DND-41 (cell line): Measurements from ENCODE around the gene ASIC4.
A peak's percentile ranks its signal among the peaks of the same experiment; 100 is the strongest.

ENCODE experiments used
- ATAC-seq: fragments of 200-7000 bp; cut with Tn5 transposase; 3 replicates; pipeline ENCODE4 v1.9.1; 2021; ENCODE audit warnings: low read depth; ENCODE audit not compliant: insufficient read depth
- DNase-seq: peaks from one replicate; pipeline ENCODE4 v3.0.0-alpha.2; 2020
- H2AFZ ChIP-seq: 2 replicates; pipeline ENCODE4 v1.6.0; 2012; ENCODE audit warnings: low read depth, low read length
- H3K27ac ChIP-seq: 2 replicates; pipeline ENCODE4 v1.5.1; 2012; ENCODE audit warnings: low read length, inconsistent platforms
- H3K27me3 ChIP-seq: fragments of 200-600 bp; sonication (generic); 2 replicates; pipeline ENCODE4 v1.6.0; 2012; ENCODE audit warnings: low read length, mild to moderate bottlenecking, inconsistent platforms; ENCODE audit not compliant: insufficient read depth, poor library complexity
- H3K36me3 ChIP-seq: 2 replicates; pipeline ENCODE4 v1.5.1; 2012; ENCODE audit warnings: low read length, inconsistent platforms; ENCODE audit not compliant: insufficient read depth
- H3K4me1 ChIP-seq: 2 replicates; pipeline ENCODE4 v1.5.1; 2012; ENCODE audit warnings: mild to moderate bottlenecking, low read length; ENCODE audit not compliant: insufficient read depth
- H3K4me2 ChIP-seq: 2 replicates; pipeline ENCODE4 v1.6.0; 2012; ENCODE audit warnings: mild to moderate bottlenecking, moderate library complexity, low read length, inconsistent platforms; ENCODE audit not compliant: insufficient read depth
- H3K4me3 ChIP-seq, 2 experiments: fragments of 200-600 bp in 1 of 2; shearing (Covaris generic) in 1 of 2; 2 replicates each; pipeline ENCODE4 v1.5.1; 2012 to 2016; ENCODE audit warnings: inconsistent platforms in 2 of 2, low read length in 2 of 2, mild to moderate bottlenecking in 2 of 2, low read depth in 1 of 2, moderate library complexity in 1 of 2
- H3K79me2 ChIP-seq: 2 replicates; pipeline ENCODE4 v1.6.0; 2012; ENCODE audit warnings: low read length, inconsistent platforms; ENCODE audit not compliant: insufficient read depth
- H3K9ac ChIP-seq: 2 replicates; pipeline ENCODE4 v1.6.0; 2012; ENCODE audit warnings: low read depth, mild to moderate bottlenecking, inconsistent platforms, low read length, moderate library complexity
- H3K9me3 ChIP-seq: 2 replicates; pipeline ENCODE4 v1.5.1; 2012; ENCODE audit warnings: low read length, moderate library complexity, mild to moderate bottlenecking, inconsistent platforms; ENCODE audit not compliant: insufficient read depth, severe bottlenecking
- H4K20me1 ChIP-seq: 2 replicates; pipeline ENCODE4 v1.6.0; 2012; ENCODE audit warnings: low read length; ENCODE audit not compliant: insufficient read depth
- EZH2 ChIP-seq: IDR thresholded peaks from 3 replicates; pipeline ENCODE4 v1.6.1; 2012; ENCODE audit warnings: borderline replicate concordance, low read depth, mild to moderate bottlenecking, moderate library complexity, low read length, inconsistent platforms; ENCODE audit not compliant: severe bottlenecking
- TF ChIP-seq, protein P1 (sequence below): IDR thresholded peaks from 2 replicates; pipeline ENCODE4 v1.5.1; 2012; ENCODE audit warnings: borderline replicate concordance, low read length, moderate library complexity, mild to moderate bottlenecking; ENCODE audit not compliant: poor library complexity, severe bottlenecking; ENCODE audit errors: extremely low read depth

Gene ASIC4, protein sequence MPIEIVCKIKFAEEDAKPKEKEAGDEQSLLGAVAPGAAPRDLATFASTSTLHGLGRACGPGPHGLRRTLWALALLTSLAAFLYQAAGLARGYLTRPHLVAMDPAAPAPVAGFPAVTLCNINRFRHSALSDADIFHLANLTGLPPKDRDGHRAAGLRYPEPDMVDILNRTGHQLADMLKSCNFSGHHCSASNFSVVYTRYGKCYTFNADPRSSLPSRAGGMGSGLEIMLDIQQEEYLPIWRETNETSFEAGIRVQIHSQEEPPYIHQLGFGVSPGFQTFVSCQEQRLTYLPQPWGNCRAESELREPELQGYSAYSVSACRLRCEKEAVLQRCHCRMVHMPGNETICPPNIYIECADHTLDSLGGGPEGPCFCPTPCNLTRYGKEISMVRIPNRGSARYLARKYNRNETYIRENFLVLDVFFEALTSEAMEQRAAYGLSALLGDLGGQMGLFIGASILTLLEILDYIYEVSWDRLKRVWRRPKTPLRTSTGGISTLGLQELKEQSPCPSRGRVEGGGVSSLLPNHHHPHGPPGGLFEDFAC

DNA sequence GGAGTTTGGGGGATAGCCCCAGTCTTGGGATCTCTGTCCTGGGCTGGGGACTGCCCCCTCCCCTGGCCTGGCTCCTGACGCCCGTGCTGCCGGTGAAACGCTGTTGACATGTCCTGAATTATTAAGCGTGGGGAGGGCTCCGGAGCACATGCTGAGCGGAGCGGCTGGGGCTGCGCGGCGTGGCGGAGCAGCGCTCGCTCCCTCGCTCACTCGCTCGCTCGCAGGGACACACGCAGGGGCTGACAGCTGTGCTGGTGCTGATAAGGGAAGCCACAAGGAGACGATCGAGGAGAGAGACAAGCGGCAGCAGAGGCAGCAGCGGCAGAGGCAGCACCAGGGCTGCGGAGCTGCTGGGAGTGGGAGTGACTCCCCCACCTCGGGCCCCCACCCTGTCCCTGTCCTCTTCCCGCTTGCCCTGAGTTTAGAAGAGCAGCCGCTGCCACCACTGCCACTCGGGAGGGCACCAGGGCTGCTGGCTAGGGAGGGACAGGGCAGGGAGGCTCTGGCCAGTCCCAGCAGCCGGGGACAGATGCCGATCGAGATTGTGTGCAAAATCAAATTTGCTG, at the start of gene ASIC4:
ASIC4 (plus strand) TSS at position 287 of the 566 bp plus-strand sequence; CDS start at position 530, 243 bp downstream.
- no peak within 1 kb of the TSS for H3K4me3 ChIP-seq
- TF ChIP-seq, protein P1, sequence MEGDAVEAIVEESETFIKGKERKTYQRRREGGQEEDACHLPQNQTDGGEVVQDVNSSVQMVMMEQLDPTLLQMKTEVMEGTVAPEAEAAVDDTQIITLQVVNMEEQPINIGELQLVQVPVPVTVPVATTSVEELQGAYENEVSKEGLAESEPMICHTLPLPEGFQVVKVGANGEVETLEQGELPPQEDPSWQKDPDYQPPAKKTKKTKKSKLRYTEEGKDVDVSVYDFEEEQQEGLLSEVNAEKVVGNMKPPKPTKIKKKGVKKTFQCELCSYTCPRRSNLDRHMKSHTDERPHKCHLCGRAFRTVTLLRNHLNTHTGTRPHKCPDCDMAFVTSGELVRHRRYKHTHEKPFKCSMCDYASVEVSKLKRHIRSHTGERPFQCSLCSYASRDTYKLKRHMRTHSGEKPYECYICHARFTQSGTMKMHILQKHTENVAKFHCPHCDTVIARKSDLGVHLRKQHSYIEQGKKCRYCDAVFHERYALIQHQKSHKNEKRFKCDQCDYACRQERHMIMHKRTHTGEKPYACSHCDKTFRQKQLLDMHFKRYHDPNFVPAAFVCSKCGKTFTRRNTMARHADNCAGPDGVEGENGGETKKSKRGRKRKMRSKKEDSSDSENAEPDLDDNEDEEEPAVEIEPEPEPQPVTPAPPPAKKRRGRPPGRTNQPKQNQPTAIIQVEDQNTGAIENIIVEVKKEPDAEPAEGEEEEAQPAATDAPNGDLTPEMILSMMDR, result no peak
- TF ChIP-seq EZH2, result no peak
- no peak within 1 kb of the TSS for H3K27ac ChIP-seq
- no peak within 1 kb of the TSS for H3K4me2 ChIP-seq
- H2AFZ ChIP-seq, result no peak within 1 kb of the TSS
- peaks cover 5% of the 10 kb centered on the region; the same call in 1 of the 2 replicates for H3K4me1 ChIP-seq
- DNase-seq (peak; percentile 31), ATAC-seq (peak; percentile 66)
- no peak within 1 kb of the TSS for H3K9ac ChIP-seq
- no peaks in the 10 kb centered on the region for H3K79me2 ChIP-seq
- H3K36me3 ChIP-seq, result no peaks in the 10 kb centered on the region
- peaks cover 53% of the 10 kb centered on the region for H3K27me3 ChIP-seq
- H3K9me3 ChIP-seq, result no peaks in the 10 kb centered on the region
- peaks cover 6% of the 10 kb centered on the region for H4K20me1 ChIP-seq

DNA sequence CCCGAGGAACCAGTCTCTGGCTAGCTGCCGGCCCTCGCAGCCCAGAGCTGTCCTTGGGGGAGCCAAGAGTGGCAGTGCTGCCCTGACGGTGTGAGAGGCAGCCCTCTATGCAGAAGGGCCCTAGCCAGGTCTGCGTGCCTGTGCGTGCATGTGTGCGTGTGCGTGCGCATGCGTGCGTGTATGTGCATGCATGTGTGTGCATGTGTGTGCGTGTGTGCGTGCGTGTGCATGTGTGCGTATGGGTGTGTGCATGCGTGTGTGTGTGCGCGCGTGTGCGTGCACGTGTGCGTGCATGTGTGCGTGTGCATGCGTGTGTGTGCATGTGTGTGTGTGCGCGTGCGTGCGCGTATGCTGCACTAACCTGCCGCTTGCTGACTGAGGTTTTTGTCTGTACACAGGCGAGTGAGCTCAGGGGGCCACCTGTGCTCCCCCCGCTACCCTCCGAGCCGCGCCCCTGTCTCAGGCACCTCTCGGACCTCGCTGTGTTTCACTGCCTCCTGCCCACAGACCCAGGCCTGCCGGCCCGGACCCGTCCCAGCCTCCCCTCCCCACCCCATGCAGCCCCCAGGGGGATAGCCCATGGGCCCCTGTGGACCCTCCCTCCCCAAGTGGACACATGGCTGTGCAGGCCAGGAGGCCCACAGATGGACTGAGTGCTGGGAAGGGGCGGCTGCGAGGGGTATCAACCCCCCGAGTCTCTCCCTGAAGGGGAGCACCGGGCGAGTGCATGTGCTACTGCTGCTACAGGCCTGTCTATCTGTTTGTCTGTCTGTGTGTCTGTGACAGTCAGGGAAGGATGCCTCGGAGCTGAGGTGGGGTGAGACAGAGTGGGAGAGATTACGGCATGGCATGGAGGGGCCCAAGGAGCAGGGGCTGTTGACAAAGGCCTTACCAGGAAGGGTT, 48.4 kb upstream of the ASIC4 start:
- Histone ChIP-seq H2AFZ (no peak overlapping the region), H3K36me3 (no peaks in the 10 kb centered on the region), H3K79me2 (no peaks in the 10 kb centered on the region), H3K4me1 (no peaks in the 10 kb centered on the region), H3K4me2 (no peak overlapping the region), H3K9ac (no peak overlapping the region), H3K9me3 (no peaks in the 10 kb centered on the region), H4K20me1 (no peaks in the 10 kb centered on the region), H3K27ac (no peak overlapping the region), H3K4me3 (no peak overlapping the region), H3K27me3 (no peaks in the 10 kb centered on the region)
- ATAC-seq (no peak), DNase-seq (no peak)
- TF ChIP-seq, protein P1, result no peak
- no peak for TF ChIP-seq EZH2

DNA sequence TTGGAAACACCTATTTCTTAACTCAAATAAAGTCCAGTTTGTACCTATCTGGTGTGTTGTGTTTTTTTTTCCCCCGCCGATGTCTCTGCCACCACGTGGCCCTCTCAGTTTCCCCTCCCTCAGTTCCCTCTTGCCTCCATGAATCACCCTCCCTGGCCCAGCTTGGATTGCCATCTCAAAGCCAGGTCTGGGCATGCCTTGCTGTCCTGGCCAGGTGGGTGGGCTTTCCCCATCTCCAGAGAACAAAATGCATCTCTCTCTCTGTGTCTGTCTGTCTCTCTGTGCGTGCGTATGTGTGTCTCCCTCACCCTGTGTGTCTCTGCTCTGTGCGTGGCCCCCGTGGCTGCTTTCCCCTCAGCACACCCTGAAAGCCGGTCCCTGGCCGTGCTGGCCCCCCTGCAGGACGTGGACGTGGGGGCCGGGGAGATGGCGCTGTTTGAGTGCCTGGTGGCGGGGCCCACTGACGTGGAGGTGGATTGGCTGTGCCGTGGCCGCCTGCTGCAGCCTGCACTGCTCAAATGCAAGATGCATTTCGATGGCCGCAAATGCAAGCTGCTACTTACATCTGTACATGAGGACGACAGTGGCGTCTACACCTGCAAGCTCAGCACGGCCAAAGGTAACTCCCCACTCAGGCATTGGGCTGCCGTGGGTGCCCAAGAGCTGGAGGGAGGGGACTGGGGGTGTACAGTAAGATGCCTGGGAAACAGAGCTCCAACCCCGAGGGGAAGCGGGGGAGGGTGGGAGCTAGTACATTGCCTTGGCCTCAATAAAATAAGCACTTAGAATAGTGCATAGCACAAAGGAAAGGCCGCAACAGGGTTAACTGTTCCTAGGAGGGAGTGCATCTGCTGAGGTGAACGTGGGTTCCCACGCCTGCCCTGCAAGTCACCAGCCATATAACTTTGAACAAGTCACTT, 47.2 kb upstream of the ASIC4 start:
- no peak for DNase-seq
- TF ChIP-seq EZH2, result no peak
- TF ChIP-seq, protein P1, result no peak
- no peak overlapping the region for H3K4me2 ChIP-seq
- no peaks in the 10 kb centered on the region for H3K79me2 ChIP-seq
- no peak overlapping the region for H3K4me3 ChIP-seq
- no peaks in the 10 kb centered on the region for H3K27me3 ChIP-seq
- H3K36me3 ChIP-seq, result no peaks in the 10 kb centered on the region
- H3K9ac ChIP-seq, result no peak overlapping the region
- H3K9me3 ChIP-seq, result no peaks in the 10 kb centered on the region
- no peaks in the 10 kb centered on the region for H3K4me1 ChIP-seq
- no peak for ATAC-seq
- no peaks in the 10 kb centered on the region for H4K20me1 ChIP-seq
- no peak overlapping the region for H2AFZ ChIP-seq
- H3K27ac ChIP-seq, result no peak overlapping the region
